ENCODE measurements around the gene CAMK2G.

The CAMK2G gene

GRCh38 chr10:73859428-73859783 lies 14.9 kb downstream of the CAMK2G start:
- no peak for DNase-seq

- DNase-seq = no peak
Observed at GRCh38 chr10:73858750-73859427, 15.5 kb downstream of the CAMK2G start.

GRCh38 chr10:73858013-73858708 lies 16.2 kb downstream of the CAMK2G start:
- DNase-seq = no peak

- DNase-seq = peak; percentile 76
Observed at GRCh38 chr10:73857446-73857845, 16.9 kb downstream of the CAMK2G start.

- DNase-seq = no peak
Observed at GRCh38 chr10:73856261-73856660, 18.1 kb downstream of the CAMK2G start.

GRCh38 chr10:73855413-73855812 lies 18.9 kb downstream of the CAMK2G start:
- DNase-seq = no peak

GRCh38 chr10:73854310-73854709 lies 20.0 kb downstream of the CAMK2G start:
- DNase-seq = no peak

- no peak for DNase-seq
Observed at GRCh38 chr10:73853196-73853595, 21.2 kb downstream of the CAMK2G start.

GRCh38 chr10:73850863-73851461 lies 23.4 kb downstream of the CAMK2G start:
- peak; percentile 98 for DNase-seq

- peak; percentile 27 for DNase-seq
Observed at GRCh38 chr10:73850211-73850610, 24.1 kb downstream of the CAMK2G start.

- peak; percentile 82 for DNase-seq
Observed at GRCh38 chr10:73848821-73849489, 25.4 kb downstream of the CAMK2G start.

- no peak for DNase-seq
Observed at GRCh38 chr10:73847031-73847430, 27.3 kb downstream of the CAMK2G start.

- DNase-seq = no peak
Observed at GRCh38 chr10:73843261-73843660, 31.1 kb downstream of the CAMK2G start.

GRCh38 chr10:73842349-73842748 lies 32.0 kb downstream of the CAMK2G start:
- DNase-seq = no peak

- no peak for DNase-seq
Observed at GRCh38 chr10:73841526-73842285, 32.6 kb downstream of the CAMK2G start.

GRCh38 chr10:73841061-73841421 lies 33.3 kb downstream of the CAMK2G start:
- DNase-seq = no peak

GRCh38 chr10:73840403-73841060 lies 33.8 kb downstream of the CAMK2G start:
- no peak for DNase-seq

- DNase-seq = no peak
Observed at GRCh38 chr10:73840056-73840402, 34.3 kb downstream of the CAMK2G start.

- DNase-seq = no peak
Observed at GRCh38 chr10:73839276-73839966, 34.9 kb downstream of the CAMK2G start.

GRCh38 chr10:73838827-73839226 lies 35.5 kb downstream of the CAMK2G start:
- no peak for DNase-seq

GRCh38 chr10:73838008-73838567 lies 36.3 kb downstream of the CAMK2G start:
- DNase-seq = no peak

- no peak for DNase-seq
Observed at GRCh38 chr10:73837072-73837471, 37.3 kb downstream of the CAMK2G start.

Data from fibroblast of skin of right quadriceps (primary cell).